AG04450 (cell line): Measurements from ENCODE around the gene USP1. TPM values are rescaled to one million over a fixed set of nuclear protein-coding genes. Genes with fewer than 3 reads are reported as not detected.

Experiments used
- CTCF ChIA-PET: fragments of 300-600, 350-600 bp; formaldehyde crosslinking; extraction: SDS; loops from one replicate; lab custom pipeline; 2022; ENCODE audit warnings: antibody characterized with exemption, inconsistent platforms; lab: Charles Lee
- POLR2A ChIA-PET: fragments of 350-600 bp; formaldehyde crosslinking; extraction: SDS; loops from one replicate; lab custom pipeline; 2021; ENCODE audit warnings: antibody characterized with exemption, inconsistent platforms; lab: Yijun Ruan, JAX
- DNase-seq: peaks from one replicate; pipeline ENCODE4 v3.0.0-alpha.2; 2011; ENCODE audit warnings: low read depth, low spot score
- H3K27ac ChIP-seq: one replicate; pipeline ENCODE4 v1.5.1; 2012; ENCODE audit warnings: low read depth, low read length, control low read depth
- H3K27me3 ChIP-seq: one replicate; pipeline ENCODE4 v1.6.0; 2012; ENCODE audit warnings: low read length; ENCODE audit not compliant: control insufficient read depth, insufficient read depth
- H3K4me3 ChIP-seq: 2 replicates; pipeline ENCODE4 v1.5.1; 2011; ENCODE audit warnings: mild to moderate bottlenecking, low read depth, low read length, control low read depth
- H3K9me3 ChIP-seq: 2 replicates; pipeline ENCODE4 v1.5.1; 2012; ENCODE audit warnings: low read length; ENCODE audit not compliant: control insufficient read depth, insufficient read depth
- CTCF ChIP-seq: IDR thresholded peaks from 2 replicates; pipeline ENCODE4 v1.5.1; 2011; ENCODE audit warnings: low read depth, low read length, control low read depth, inconsistent platforms
- polyA plus RNA-seq: library from polyadenylated mRNA; depleted of rRNA; stranded (reverse); fragments of >200 nt; gene quantifications from 2 replicates; pipeline ENCODE4 v1.2.3, GENCODE V29; 2011

The USP1 gene
- polyA plus RNA-seq, 1 experiment = 13.8 TPM

- H3K27ac ChIP-seq = no peak overlapping the region
- H3K9me3 ChIP-seq = no peaks in the 10 kb centered on the region
- DNase-seq = peak; percentile 15
- TF ChIP-seq CTCF = no peak
- H3K4me3 ChIP-seq = no peak overlapping the region
- POLR2A ChIA-PET = no interaction called here
- CTCF ChIA-PET = no interaction called here
- H3K27me3 ChIP-seq = no peaks in the 10 kb centered on the region
Measured at GRCh38 chr1:62398377-62398776, 38.5 kb upstream of the USP1 start.

- H3K27me3 ChIP-seq = no peaks in the 10 kb centered on the region
- DNase-seq = no peak
- POLR2A ChIA-PET = no interaction called here
- CTCF ChIA-PET = interaction anchor here (0.7 to 14.2 kb wide), 4 partner anchors 12 to 270 kb away, joined by 3 to 181 read pairs (median 4); no protein-coding TSS in a partner anchor
- H3K27ac ChIP-seq = no peak overlapping the region
- TF ChIP-seq CTCF = no peak
- no peaks in the 10 kb centered on the region for H3K9me3 ChIP-seq
- H3K4me3 ChIP-seq = no peak overlapping the region
Measured at GRCh38 chr1:62401034-62401760, 35.7 kb upstream of the USP1 start.

- CTCF ChIA-PET = interaction anchor here (0.6 to 14.2 kb wide), 8 partner anchors 17 to 341 kb away, joined by 3 to 181 read pairs (median 4); no protein-coding TSS in a partner anchor
- POLR2A ChIA-PET = no interaction called here
- no peaks in the 10 kb centered on the region for H3K9me3 ChIP-seq
Measured at GRCh38 chr1:62405247-62405646, 31.6 kb upstream of the USP1 start.

GRCh38 chr1:62406576-62406975 lies 30.3 kb upstream of the USP1 start:
- TF ChIP-seq CTCF = no peak
- no peak for DNase-seq
- no peak overlapping the region for H3K4me3 ChIP-seq
- H3K9me3 ChIP-seq = no peaks in the 10 kb centered on the region
- ChIA-PET POLR2A (no interaction called here), CTCF (interaction anchor here (0.6 to 14.2 kb wide), 10 partner anchors 11 to 340 kb away, joined by 3 to 181 read pairs (median 4); no protein-coding TSS in a partner anchor)
- no peak overlapping the region for H3K27ac ChIP-seq
- H3K27me3 ChIP-seq = peaks cover 3% of the 10 kb centered on the region

More at GRCh38 chr1:62405247-62405646, 31.6 kb upstream of the USP1 start:
- DNase-seq = no peak
- no peak overlapping the region for H3K4me3 ChIP-seq
- TF ChIP-seq CTCF = no peak
- H3K27ac ChIP-seq = no peak overlapping the region
- H3K27me3 ChIP-seq = peaks cover 3% of the 10 kb centered on the region

- ChIA-PET POLR2A (no interaction called here), CTCF (interaction anchor here (0.6 to 14.2 kb wide), 13 partner anchors 9 to 696 kb away, joined by 3 to 181 read pairs (median 4); no protein-coding TSS in a partner anchor)
- H3K9me3 ChIP-seq = no peaks in the 10 kb centered on the region
- H3K27ac ChIP-seq = no peak overlapping the region
- peak; percentile 78 for TF ChIP-seq CTCF
- H3K27me3 ChIP-seq = peaks cover 3% of the 10 kb centered on the region
- DNase-seq = peak; percentile 20
- H3K4me3 ChIP-seq = no peak overlapping the region
Measured at GRCh38 chr1:62407398-62408009, 29.3 kb upstream of the USP1 start.
